Measurements from ENCODE around the gene TSHZ3. TPM values are rescaled to one million over a fixed set of nuclear protein-coding genes. Genes with fewer than 3 reads are reported as not detected.

Gene TSHZ3
- total RNA-seq, 1 donor from 2014 or later: 17.0 TPM

DNA sequence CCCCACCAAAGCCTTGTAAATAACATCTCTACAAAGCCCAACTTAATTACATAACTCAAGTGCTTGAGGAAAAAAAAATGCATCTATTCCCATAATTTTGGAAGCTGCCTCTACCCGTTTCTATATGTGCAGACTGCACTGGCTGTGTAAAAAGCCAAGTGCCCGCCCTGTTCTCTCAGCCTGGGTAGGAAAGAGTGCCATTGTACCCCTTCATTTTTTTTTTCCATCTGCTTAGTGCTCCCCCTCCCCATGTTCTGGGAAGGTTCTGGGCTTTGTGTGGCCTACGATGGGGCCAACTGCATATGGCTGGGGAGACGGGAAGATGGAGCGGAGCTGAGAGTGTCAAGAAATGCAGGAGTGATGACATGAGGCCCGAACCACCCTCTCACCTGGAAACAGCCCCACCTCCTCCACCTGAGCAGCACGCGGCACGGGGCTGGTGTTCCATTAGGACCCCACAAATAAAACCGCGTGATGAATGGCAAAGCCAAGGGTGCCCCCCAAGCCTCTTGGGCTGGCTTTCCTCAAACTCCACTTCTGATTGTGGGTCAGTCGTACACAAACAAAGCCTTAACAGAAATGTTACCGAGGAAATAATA, 42.1 kb downstream of the TSHZ3 start:
- no peak overlapping the region for H3K27ac Mint-ChIP-seq (ENCODE audit: unreplicated experiment)
- no peaks in the 10 kb centered on the region for H3K9me3 Mint-ChIP-seq (ENCODE audit: low read depth)
- H3K4me3 Mint-ChIP-seq (ENCODE audit: unreplicated experiment): no peak overlapping the region
- TF ChIP-seq, protein P1, sequence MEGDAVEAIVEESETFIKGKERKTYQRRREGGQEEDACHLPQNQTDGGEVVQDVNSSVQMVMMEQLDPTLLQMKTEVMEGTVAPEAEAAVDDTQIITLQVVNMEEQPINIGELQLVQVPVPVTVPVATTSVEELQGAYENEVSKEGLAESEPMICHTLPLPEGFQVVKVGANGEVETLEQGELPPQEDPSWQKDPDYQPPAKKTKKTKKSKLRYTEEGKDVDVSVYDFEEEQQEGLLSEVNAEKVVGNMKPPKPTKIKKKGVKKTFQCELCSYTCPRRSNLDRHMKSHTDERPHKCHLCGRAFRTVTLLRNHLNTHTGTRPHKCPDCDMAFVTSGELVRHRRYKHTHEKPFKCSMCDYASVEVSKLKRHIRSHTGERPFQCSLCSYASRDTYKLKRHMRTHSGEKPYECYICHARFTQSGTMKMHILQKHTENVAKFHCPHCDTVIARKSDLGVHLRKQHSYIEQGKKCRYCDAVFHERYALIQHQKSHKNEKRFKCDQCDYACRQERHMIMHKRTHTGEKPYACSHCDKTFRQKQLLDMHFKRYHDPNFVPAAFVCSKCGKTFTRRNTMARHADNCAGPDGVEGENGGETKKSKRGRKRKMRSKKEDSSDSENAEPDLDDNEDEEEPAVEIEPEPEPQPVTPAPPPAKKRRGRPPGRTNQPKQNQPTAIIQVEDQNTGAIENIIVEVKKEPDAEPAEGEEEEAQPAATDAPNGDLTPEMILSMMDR (IDR thresholded peaks at IDR 0.05): no peak
- DNase-seq (ENCODE audit: low spot score): no peak
- peaks cover 12% of the 10 kb centered on the region for H3K4me1 Mint-ChIP-seq (ENCODE audit: low read depth)
- no peaks in the 10 kb centered on the region for H3K27me3 Mint-ChIP-seq (ENCODE audit: low read depth)
- peaks cover 2% of the 10 kb centered on the region for H3K36me3 Mint-ChIP-seq (ENCODE audit: low read depth)

DNA sequence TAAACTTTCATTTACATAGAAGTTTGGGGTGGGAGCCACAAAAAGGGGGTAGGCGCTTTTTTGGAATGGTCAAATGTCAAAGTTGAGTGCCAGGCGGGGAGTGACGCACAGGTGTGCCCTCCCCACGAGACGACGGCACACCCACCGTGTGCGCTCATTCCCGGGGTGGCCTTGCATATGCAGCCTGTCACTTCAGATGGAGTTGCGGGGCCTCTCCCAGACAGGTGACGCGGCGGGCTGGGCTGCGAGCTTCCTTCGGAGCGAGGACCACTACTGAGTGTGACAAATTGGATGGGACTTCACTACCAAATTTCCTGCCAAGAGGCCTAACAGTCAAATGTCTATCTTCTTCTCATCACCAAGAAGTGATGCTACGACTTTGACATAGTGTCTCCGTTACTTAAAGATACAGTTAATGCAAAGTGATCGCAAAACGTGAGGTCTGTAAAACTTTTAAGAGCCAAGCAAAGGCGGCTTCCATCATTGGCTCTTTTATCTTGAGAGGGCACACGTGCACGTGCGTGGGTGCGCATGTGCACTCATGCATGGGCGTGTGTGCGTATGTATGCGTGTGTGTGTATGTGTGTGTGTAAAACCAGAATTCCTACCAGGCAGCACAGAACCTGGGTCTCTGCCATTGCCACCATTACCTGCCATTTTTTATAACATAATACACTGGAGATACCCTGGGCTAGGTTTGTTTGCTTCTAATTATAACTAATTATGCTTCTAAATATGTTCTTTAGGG, 43.1 kb downstream of the TSHZ3 start:
- H3K4me3 Mint-ChIP-seq (ENCODE audit: unreplicated experiment): no peak overlapping the region
- no peaks in the 10 kb centered on the region for H3K27me3 Mint-ChIP-seq (ENCODE audit: low read depth)
- peaks cover 4% of the 10 kb centered on the region for H3K4me1 Mint-ChIP-seq (ENCODE audit: low read depth)
- TF ChIP-seq, protein P1 (IDR thresholded peaks at IDR 0.05): no peak
- DNase-seq (ENCODE audit: low spot score): no peak
- H3K9me3 Mint-ChIP-seq (ENCODE audit: low read depth): no peaks in the 10 kb centered on the region
- peaks cover 2% of the 10 kb centered on the region for H3K36me3 Mint-ChIP-seq (ENCODE audit: low read depth)
- no peak overlapping the region for H3K27ac Mint-ChIP-seq (ENCODE audit: unreplicated experiment)

DNA sequence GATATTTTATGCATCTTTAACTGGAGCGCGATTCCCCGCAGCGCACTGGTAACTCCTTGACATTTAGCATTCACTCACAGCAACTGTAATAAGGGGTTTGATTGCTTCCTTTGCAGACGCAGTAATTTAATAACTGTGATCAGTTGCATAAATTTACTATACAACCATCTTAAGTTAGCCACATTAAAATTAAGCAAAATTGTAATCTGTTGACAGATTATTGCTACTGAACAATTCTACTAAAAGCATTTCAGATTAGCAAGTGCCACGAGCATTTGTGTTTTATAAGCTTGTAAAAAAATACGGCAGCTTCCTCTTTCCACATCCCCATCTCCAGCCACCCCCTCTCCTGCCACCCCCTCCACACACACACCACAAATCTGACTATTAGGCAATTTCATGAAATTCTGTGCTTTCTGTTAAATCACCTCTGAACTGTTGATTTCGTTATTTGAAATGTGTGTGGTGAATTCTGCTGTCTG, 44.4 kb downstream of the TSHZ3 start:
- Mint-ChIP-seq H3K27me3 (ENCODE audit: low read depth) (no peaks in the 10 kb centered on the region), H3K27ac (ENCODE audit: unreplicated experiment) (no peak overlapping the region), H3K36me3 (ENCODE audit: low read depth) (peaks cover 2% of the 10 kb centered on the region), H3K4me1 (ENCODE audit: low read depth) (no peaks in the 10 kb centered on the region), H3K9me3 (ENCODE audit: low read depth) (no peaks in the 10 kb centered on the region), H3K4me3 (ENCODE audit: unreplicated experiment) (no peak overlapping the region)
- no peak for DNase-seq (ENCODE audit: low spot score)
- TF ChIP-seq, protein P1 (IDR thresholded peaks at IDR 0.05): no peak

DNA sequence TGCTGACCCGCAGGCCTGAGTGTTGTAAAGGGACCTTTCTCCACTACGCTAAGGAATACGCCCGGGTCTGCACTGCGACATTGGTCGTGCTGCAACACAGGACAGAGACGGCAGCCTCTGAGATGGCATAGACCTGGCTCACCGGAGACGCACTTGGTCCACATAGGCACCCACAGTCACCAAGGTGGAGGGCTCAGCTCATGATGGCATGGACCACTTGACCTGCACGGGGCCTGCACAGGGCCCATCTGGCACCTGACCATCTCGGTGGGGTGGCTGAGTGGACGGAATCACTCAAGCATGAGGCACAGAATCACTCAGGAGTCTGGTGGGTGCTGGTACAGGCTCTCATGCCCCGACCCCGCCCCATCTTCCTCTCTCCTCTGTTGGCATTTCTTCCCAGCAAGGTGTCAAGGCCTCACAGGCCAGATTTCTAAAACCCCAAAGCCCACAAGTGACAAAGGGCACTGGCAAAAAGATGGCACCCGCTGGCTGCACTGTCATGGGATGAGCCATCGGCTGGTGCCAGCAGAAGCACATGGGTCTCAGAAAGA, 45.9 kb downstream of the TSHZ3 start:
- Mint-ChIP-seq H3K36me3 (ENCODE audit: low read depth) (peaks cover 2% of the 10 kb centered on the region), H3K9me3 (ENCODE audit: low read depth) (no peaks in the 10 kb centered on the region), H3K27me3 (ENCODE audit: low read depth) (no peaks in the 10 kb centered on the region), H3K27ac (ENCODE audit: unreplicated experiment) (no peak overlapping the region), H3K4me1 (ENCODE audit: low read depth) (no peaks in the 10 kb centered on the region), H3K4me3 (ENCODE audit: unreplicated experiment) (no peak overlapping the region)
- no peak for DNase-seq (ENCODE audit: low spot score)
- TF ChIP-seq, protein P1 (IDR thresholded peaks at IDR 0.05): no peak

DNA sequence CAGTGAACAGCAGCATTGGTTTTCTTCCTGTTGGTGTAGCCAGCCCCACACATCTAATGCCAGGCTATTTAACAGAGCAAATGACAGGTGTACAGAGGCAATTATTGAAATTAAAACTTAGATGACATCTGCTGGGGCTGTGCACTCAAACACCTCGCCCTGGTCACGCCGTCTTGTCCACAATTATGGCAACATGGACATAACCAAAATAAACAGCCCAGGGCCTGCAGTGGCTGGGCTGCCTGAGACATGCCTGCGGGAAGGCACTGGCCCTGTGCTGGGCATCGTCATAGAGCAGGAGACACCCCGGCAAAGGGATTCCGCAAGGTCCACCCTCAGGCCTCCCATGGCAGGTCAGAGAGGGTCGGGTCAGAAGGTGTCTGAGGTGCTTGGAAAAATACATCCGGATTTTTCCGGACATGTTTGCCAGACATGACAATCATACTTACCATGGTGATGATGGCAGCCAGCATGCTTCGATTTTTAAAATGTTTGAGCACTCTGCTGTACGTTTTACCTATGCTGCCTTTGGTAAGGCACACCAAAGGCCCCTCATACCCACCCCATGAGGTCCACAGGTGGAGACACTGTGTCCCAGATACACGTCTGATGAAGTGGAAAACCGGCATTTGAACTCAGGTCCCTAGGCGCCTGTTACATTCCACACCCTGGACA, 47.8 kb downstream of the TSHZ3 start:
- no peak for DNase-seq (ENCODE audit: low spot score)
- Mint-ChIP-seq H3K9me3 (ENCODE audit: low read depth) (no peaks in the 10 kb centered on the region), H3K27ac (ENCODE audit: unreplicated experiment) (no peak overlapping the region), H3K27me3 (ENCODE audit: low read depth) (no peaks in the 10 kb centered on the region), H3K4me3 (ENCODE audit: unreplicated experiment) (no peak overlapping the region), H3K36me3 (ENCODE audit: low read depth) (no peaks in the 10 kb centered on the region), H3K4me1 (ENCODE audit: low read depth) (no peaks in the 10 kb centered on the region)
- TF ChIP-seq, protein P1 (IDR thresholded peaks at IDR 0.05): no peak

Data from chondrocyte (in vitro differentiated cells).